Kidney glomerular epithelial cell (primary cell): ENCODE measurements around the gene CHST9.
"Not testable (repeated sequence)": the region's sequence is repeated elsewhere in the genome, so short reads cannot be mapped to it uniquely, and the experiment has no call there.

Experiments used
- DNase-seq: peaks from one replicate; lab custom pipeline; 2025; lab: John Stamatoyannopoulos, UW

The CHST9 gene

DNA sequence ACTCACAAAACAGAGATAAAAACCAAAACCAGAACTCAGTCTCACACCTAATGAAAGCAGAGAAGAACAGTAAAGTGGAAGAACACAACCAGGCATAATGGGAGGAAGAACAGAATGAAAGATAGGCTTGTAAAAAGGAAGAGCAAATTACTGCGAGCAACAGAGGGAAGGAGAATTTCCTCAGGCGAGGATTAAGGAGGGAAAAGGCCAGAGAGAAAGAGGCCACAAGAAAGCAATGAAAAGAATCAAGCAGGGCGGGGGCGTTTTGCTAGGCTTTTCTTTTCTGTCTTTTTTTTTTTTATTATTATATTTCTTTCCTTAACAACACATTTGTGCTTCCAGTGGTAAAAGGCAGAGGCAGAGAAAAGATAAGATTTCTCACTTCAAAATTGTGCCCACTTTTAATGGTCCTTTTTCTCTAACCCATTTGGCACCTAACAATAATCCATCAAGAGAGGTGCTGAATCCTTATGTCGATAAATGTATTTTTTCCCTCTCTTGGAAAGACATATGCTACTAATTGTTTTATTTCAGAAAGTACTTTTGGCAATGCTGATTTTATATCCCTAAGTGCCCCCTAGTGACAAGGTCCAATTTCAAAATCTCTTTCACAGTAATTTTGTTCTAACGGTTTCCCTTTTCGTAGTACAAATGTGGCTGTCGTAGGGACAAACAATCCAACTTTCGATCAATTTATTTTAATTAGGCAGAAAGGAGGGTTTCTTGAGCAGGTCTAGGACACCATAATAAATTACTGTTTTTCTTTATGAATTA is 180.9 kb downstream of the CHST9 start:
- DNase-seq, result no peak

DNA sequence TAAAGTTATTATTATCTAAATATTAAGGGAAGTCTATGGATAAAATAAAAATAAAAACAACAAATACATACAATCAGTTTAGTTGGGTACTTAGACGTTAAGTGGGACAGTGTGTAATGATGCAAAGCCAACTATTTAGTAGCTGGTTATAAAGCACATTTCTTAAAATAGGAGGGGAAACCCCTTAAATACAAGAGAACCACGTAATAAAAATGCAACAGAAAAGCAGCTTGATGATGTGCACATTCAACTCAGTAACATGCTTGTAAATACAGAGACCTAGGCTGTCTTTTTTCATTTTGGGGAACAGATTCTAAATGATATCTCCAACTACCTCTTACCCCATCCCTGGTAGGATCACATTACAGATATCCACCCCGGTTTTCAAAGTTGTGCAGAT is 185.3 kb downstream of the CHST9 start:
- DNase-seq, result no peak

- no peak for DNase-seq
Measured at GRCh38 chr18:26993568-26993967, 191.5 kb downstream of the CHST9 start.

DNA sequence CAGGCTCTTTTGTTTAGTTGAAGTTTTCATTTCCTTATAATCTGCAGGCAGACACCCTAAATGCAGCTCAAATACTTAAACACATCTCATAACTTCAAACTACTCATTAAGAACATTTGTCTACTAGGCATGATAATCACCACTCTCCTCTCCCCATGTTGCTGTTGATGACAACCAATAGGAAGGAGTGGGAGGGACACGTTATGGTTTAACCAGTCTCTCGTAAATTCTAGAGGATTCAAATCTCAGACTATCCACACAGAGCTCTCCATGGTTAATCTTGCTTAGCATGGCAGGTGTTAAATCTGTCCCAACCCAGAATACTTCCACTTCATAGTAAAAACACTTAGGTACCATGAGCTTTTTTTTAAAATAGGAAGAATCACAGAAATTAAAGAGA is 192.2 kb downstream of the CHST9 start:
- DNase-seq, result no peak

- no peak for DNase-seq
Measured at GRCh38 chr18:26989842-26990241, 195.3 kb downstream of the CHST9 start.

- DNase-seq, result no peak
Measured at GRCh38 chr18:26981360-26982082, 203.6 kb downstream of the CHST9 start.

DNA sequence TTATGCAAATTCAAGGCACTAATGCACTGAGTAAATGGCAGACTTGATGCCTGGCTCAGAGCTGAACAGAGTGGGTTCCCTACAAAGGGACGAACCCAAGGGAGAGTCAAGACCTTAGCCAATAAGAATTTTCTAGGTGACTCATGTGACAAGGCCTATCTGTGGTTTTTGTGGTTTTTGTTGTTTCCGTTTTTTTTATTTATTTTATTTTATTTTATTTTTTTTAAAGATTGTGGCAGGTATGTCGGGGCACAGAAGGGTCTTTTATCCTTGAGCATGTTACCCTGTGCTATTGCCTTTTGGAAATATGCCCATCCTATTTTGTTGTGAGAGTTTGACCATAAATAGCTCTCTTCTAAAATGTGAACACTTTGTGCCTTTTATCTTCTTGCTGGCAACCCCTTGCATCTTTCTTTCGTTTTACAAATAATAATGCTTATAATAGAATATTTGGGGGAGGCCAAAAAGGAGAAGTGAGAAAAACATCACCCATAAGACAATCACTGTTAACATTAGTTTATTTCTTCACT is 206.2 kb downstream of the CHST9 start:
- no peak for DNase-seq

GRCh38 chr18:26977781-26978180 is 207.3 kb downstream of the CHST9 start:
- DNase-seq, result no peak

GRCh38 chr18:26976206-26976605 is 208.9 kb downstream of the CHST9 start:
- no peak for DNase-seq

GRCh38 chr18:26972549-26972948 is 212.6 kb downstream of the CHST9 start:
- DNase-seq, result not testable (repeated sequence)

- no peak for DNase-seq
Measured at GRCh38 chr18:26971409-26971808, 213.7 kb downstream of the CHST9 start.

DNA sequence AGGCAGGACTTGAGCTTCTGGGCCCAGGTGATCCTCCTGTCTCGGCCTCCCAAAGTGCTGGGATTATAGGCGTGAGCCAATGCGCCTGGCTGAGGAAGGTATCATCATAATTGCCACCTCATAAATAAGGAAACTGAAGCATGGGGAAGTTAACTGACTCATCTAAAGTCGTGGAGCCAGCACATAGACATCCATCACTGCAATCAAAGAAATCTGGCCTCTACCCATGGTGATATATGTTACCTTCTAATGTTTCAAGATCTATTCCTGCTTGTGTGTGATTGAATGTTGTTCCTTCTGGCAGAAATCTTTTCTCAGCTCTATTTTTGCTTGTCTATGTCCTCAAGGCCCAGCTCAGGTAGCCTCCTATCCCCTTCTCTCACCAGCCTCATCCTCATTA is 214.5 kb downstream of the CHST9 start:
- no peak for DNase-seq

DNA sequence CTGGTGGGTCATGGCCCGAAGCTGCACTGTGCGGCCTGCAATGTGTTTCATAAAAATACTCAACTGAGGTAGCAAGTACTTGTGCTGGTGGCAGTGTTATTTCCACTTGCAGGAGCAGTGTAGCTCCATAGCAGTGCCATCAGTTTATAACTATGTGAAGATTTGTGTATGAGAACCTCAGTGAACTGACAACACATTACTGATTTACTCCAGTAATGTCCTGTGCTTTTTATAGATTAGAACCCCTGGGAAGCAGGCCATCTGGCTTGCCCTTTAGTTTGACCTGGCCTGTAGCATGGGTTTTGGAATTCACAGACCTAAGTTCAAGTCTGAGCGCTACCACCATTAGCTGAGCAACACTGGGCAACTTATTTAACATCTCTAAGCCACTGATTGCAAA is 219.9 kb downstream of the CHST9 start:
- no peak for DNase-seq

- peak; percentile 6 for DNase-seq
Measured at GRCh38 chr18:26963292-26963691, 221.8 kb downstream of the CHST9 start.

- DNase-seq, result no peak
Measured at GRCh38 chr18:26961839-26962238, 223.3 kb downstream of the CHST9 start.

DNA sequence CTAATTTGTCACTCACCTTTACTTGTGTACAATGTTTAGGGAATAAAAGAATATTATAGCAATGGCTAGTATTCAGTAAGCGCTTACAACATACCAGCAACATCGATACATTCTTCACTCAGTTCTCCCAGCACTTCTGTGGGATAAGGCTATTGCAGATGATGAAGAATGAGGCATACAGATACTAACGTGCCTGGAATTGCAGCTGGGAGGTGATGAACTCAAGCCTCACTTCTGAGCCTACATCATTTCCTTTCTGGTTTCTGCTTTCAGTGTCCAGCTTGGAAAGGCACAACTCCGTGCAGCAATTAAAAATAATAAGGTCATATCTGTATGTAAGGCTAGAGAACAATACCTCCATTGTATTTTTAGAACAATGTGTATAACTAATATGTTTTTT is 224.2 kb downstream of the CHST9 start:
- no peak for DNase-seq

DNA sequence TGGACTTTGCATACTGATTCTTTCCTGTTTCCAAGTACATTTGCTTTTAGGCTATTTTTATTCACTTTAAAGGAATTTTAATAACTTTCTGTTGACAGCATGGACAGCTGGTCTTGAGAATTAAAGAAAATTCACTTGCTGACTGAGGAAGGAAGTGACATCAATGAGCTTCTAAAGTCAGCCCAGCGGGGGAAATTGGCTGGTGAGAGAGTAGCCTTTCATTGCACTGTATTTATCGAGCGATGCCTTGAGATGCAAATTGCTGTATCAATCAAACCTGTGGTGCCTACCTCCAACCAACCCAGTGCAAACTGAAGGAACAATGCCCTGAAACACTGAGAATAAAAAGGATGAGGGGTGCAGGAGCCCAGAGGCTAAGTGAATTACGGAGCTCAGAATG is 228.2 kb downstream of the CHST9 start:
- no peak for DNase-seq

DNA sequence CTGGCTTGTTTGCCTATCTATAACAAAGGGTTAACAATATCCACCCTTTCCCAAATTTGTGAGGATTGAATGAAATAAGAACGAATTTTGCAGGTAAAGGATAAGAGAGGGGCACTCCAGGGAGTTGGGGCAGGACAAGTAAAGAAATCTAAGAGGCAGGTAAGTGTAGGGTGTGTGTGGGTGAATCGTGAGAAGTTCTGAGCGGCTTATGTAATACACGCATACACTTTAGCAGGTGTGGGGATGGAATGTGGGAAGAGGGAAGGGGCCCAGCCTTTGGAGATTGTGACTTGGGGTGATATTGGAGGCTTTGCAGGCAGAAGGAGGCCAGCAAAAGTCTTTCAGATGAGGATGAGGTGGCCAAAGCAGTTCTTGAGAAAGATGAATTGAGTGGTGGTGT is 236.4 kb downstream of the CHST9 start:
- DNase-seq, result no peak

- DNase-seq, result no peak
Measured at GRCh38 chr18:26943906-26944305, 241.2 kb downstream of the CHST9 start.

GRCh38 chr18:26941584-26941983 is 243.5 kb downstream of the CHST9 start:
- no peak for DNase-seq

- no peak for DNase-seq
Measured at GRCh38 chr18:26940744-26941398, 244.2 kb downstream of the CHST9 start.

GRCh38 chr18:26931659-26932058 is 253.4 kb downstream of the CHST9 start:
- no peak for DNase-seq

GRCh38 chr18:26930630-26931029 is 254.5 kb downstream of the CHST9 start:
- DNase-seq, result no peak
